ENCODE results near the gene ERCC6L. TPM values are rescaled to one million over a fixed set of nuclear protein-coding genes. Genes with fewer than 3 reads are reported as not detected.

The ERCC6L gene
- total and polyA plus RNA-seq, 2 of the 13 experiments (the other 11 are each of a cell fraction or from before 2014, with no cell fraction given): 0.86 to 9.5 TPM

- TF ChIP-seq SIN3A (IDR thresholded peaks at IDR 0.05; ENCODE audit: borderline replicate concordance, low read depth, low read length): peak; percentile 68; the same call in 1 of the 2 replicates
- TF ChIP-seq NFE2L2 (IDR thresholded peaks at IDR 0.05; ENCODE audit: low read length): no peak
- TF ChIP-seq POGZ (CRISPR knock-in tag; IDR thresholded peaks at IDR 0.05): no peak
- no peak for TF ChIP-seq GMEB2 (CRISPR knock-in tag; IDR thresholded peaks at IDR 0.05; ENCODE audit: low read depth)
- TF ChIP-seq ZNF83 (CRISPR knock-in tag; IDR thresholded peaks at IDR 0.05; ENCODE audit: borderline replicate concordance): no peak
- peak; percentile 96 for TF ChIP-seq NR2C2 (CRISPR knock-in tag; IDR thresholded peaks at IDR 0.05; ENCODE audit: borderline replicate concordance)
- peak; percentile 74; the same call in 1 of the 2 replicates for TF ChIP-seq YEATS2 (CRISPR knock-in tag; IDR thresholded peaks at IDR 0.05; ENCODE audit: borderline replicate concordance)
- no peak for TF ChIP-seq ZNF879 (CRISPR knock-in tag; IDR thresholded peaks at IDR 0.05)
- no peak for TF ChIP-seq XBP1 (CRISPR knock-in tag; IDR thresholded peaks at IDR 0.05)
- no peak; the same call in 1 of the 2 replicates for TF ChIP-seq HCFC1 (IDR thresholded peaks at IDR 0.05; ENCODE audit: low read depth, low read length)
- TF ChIP-seq TOPORS (CRISPR knock-in tag; IDR thresholded peaks at IDR 0.05): peak; percentile 30; the same call in 1 of the 2 replicates
- no peak for TF ChIP-seq ZNF124 (CRISPR knock-in tag; IDR thresholded peaks at IDR 0.05)
- TF ChIP-seq PHF8 (CRISPR knock-in tag; IDR thresholded peaks at IDR 0.05): peak; percentile 67
- TF ChIP-seq ZFY (CRISPR knock-in tag; IDR thresholded peaks at IDR 0.05): 0 out of 2 replicates have a peak, but pooled peaks have one; percentile 26
- no peak for TF ChIP-seq ZNF264 (CRISPR knock-in tag; IDR thresholded peaks at IDR 0.05)
- peak; percentile 56; the same call in 1 of the 2 replicates for TF ChIP-seq ARID4A (CRISPR knock-in tag; IDR thresholded peaks at IDR 0.05; ENCODE audit: borderline replicate concordance)
- TF ChIP-seq ZNF180 (CRISPR knock-in tag; IDR thresholded peaks at IDR 0.05; ENCODE audit: borderline replicate concordance, low read depth): no peak
- no peak for TF ChIP-seq LBX2 (CRISPR knock-in tag; IDR thresholded peaks at IDR 0.05; ENCODE audit: borderline replicate concordance)
- TF ChIP-seq NFKBIZ (CRISPR knock-in tag; IDR thresholded peaks at IDR 0.05): no peak
- no peak for TF ChIP-seq MTF1 (CRISPR knock-in tag; IDR thresholded peaks at IDR 0.05)
- TF ChIP-seq FUBP1 (CRISPR knock-in tag; IDR thresholded peaks at IDR 0.05; ENCODE audit: borderline replicate concordance): no peak
Observed at GRCh38 chrX:72181178-72182125, 57.4 kb downstream of the ERCC6L start, which contains the start of gene PIN4 (continued).

Measured in HepG2 (cell line).